Measurements from ENCODE around the gene EFTUD2. TPM values are rescaled to one million over a fixed set of nuclear protein-coding genes. Genes with fewer than 3 reads are reported as not detected.

Gene EFTUD2
- total and polyA plus RNA-seq, 2 of the 13 experiments (the other 11 are each of a cell fraction or from before 2014, with no cell fraction given), result 111 to 137 TPM

- TF ChIP-seq KLF15 (CRISPR knock-in tag; IDR thresholded peaks at IDR 0.05; ENCODE audit: borderline replicate concordance) (no peak), ZFP1 (CRISPR knock-in tag; IDR thresholded peaks at IDR 0.05) (no peak), ISL2 (CRISPR knock-in tag; IDR thresholded peaks at IDR 0.05) (no peak), NR2F6 (IDR thresholded peaks at IDR 0.05) (peak; percentile 75), NR2F6 (CRISPR knock-in tag; IDR thresholded peaks at IDR 0.05) (peak; percentile 48; the same call in 1 of the 2 replicates), ZNF33B (CRISPR knock-in tag; IDR thresholded peaks at IDR 0.05) (no peak), HNRNPUL1 (IDR thresholded peaks at IDR 0.05; ENCODE audit: low read depth, low read length) (no peak), RERE (CRISPR knock-in tag; IDR thresholded peaks at IDR 0.05; ENCODE audit: low read depth) (no peak), SNRNP70 (IDR thresholded peaks at IDR 0.05; ENCODE audit: low read depth, low read length) (no peak)
These were observed 16.9 kb upstream of the EFTUD2 start (continued) for GRCh38 chr17:44915862-44916780.
